H1 (cell line): Measurements from ENCODE around the gene ACVRL1. TPM values are rescaled to one million over a fixed set of nuclear protein-coding genes. Genes with fewer than 3 reads are reported as not detected.

Source experiments
- CTCF ChIA-PET: fragments of 300-600 bp; sonication (Branson Sonifier 250); formaldehyde crosslinking; loops from one replicate; lab custom pipeline; 2021; ENCODE audit not compliant: partially characterized antibody; lab: Charles Lee
- POLR2A ChIA-PET: fragments of 300-600 bp; sonication (Branson Sonifier 250); formaldehyde crosslinking; loops from one replicate; lab custom pipeline; 2021; ENCODE audit warnings: inconsistent platforms; ENCODE audit not compliant: partially characterized antibody; lab: Charles Lee
- DNase-seq, 2 experiments: peaks; one replicate each; pipeline versions ENCODE4 v3.0.0 to v3.0.0-alpha.2; 2010 to 2022; ENCODE audit warnings: low spot score in 2 of 2, low read depth in 1 of 2, mixed read lengths in 1 of 2
- FAIRE-seq: peaks from 2 replicates; lab custom pipeline; 2011; peaks lifted over from hg19 to GRCh38; lab: Jason Lieb, UNC
- H2AFZ ChIP-seq: 2 replicates; pipeline ENCODE4 v1.8.1; 2012; ENCODE audit warnings: low read length, inconsistent platforms
- H2AK5ac ChIP-seq: 2 replicates; pipeline ENCODE4 v1.6.1; 2013; ENCODE audit warnings: low read depth, low read length
- H2BK120ac ChIP-seq: replicated peaks from 2 replicates; pipeline ENCODE3; 2013; ENCODE audit warnings: low read depth, low read length, inconsistent platforms
- H2BK12ac ChIP-seq: 2 replicates; pipeline ENCODE4 v1.6.1; 2013; ENCODE audit warnings: low read depth, low read length
- H2BK15ac ChIP-seq: 2 replicates; pipeline ENCODE4 v1.6.1; 2013; ENCODE audit warnings: low read length
- H2BK20ac ChIP-seq: 2 replicates; pipeline ENCODE4 v1.6.1; 2013; ENCODE audit warnings: low read length
- H2BK5ac ChIP-seq: 2 replicates; pipeline ENCODE4 v1.6.1; 2013; ENCODE audit warnings: low read depth, low read length
- H3K14ac ChIP-seq: 2 replicates; pipeline ENCODE4 v1.6.1; 2013; ENCODE audit warnings: inconsistent platforms; ENCODE audit not compliant: insufficient read length
- H3K18ac ChIP-seq: 2 replicates; pipeline ENCODE4 v1.6.1; 2013; ENCODE audit warnings: low read length; ENCODE audit errors: extremely low read depth
- H3K23ac ChIP-seq: 2 replicates; pipeline ENCODE4 v1.6.1; 2013; ENCODE audit warnings: inconsistent platforms; ENCODE audit not compliant: insufficient read length
- H3K23me2 ChIP-seq: 2 replicates; pipeline ENCODE4 v1.6.1; 2013; ENCODE audit warnings: low read depth, low read length
- H3K27ac ChIP-seq: 2 replicates; pipeline ENCODE4 v1.6.1; 2011; ENCODE audit warnings: low read depth, low read length, inconsistent platforms
- H3K27me3 ChIP-seq, 4 experiments: replicated peaks in 1 of 4; 1 replicate in 1 of 4; 2 replicates in 3 of 4; pipeline versions ENCODE4 v1.6.1 to v1.8.1; 2011 to 2013; ENCODE audit warnings: low read length in 3 of 4, mild to moderate bottlenecking in 3 of 4, inconsistent platforms in 2 of 4, mixed read lengths in 2 of 4, moderate library complexity in 1 of 4; ENCODE audit not compliant: control insufficient read depth in 3 of 4, insufficient read depth in 3 of 4; ENCODE audit errors: extremely low read depth in 1 of 4
- H3K36me3 ChIP-seq, 4 experiments: 2 replicates each; pipeline versions ENCODE4 v1.6.1 to v1.8.1; 2011 to 2013; ENCODE audit warnings: mild to moderate bottlenecking in 4 of 4, low read length in 3 of 4, moderate library complexity in 2 of 4, control low read depth in 1 of 4, inconsistent platforms in 1 of 4; ENCODE audit not compliant: insufficient read depth in 4 of 4, control insufficient read depth in 2 of 4
- H3K4ac ChIP-seq: replicated peaks from 2 replicates; pipeline ENCODE3; 2013; ENCODE audit warnings: low read length, low read depth, mixed read lengths, inconsistent platforms; ENCODE audit not compliant: insufficient read length
- H3K4me1 ChIP-seq, 4 experiments: replicated peaks in 1 of 4; 1 replicate in 1 of 4; 2 replicates in 3 of 4; pipeline versions ENCODE4 v1.6.1 to v1.8.1; 2011 to 2013; ENCODE audit warnings: low read length in 3 of 4, inconsistent platforms in 2 of 4, mixed read lengths in 1 of 4; ENCODE audit not compliant: insufficient read depth in 4 of 4, control insufficient read depth in 3 of 4
- H3K4me2 ChIP-seq, 2 experiments: 2 replicates each; pipeline versions ENCODE4 v1.6.1 to v1.8.1; 2011 to 2013; ENCODE audit warnings: low read depth in 2 of 2, low read length in 2 of 2, control low read depth in 1 of 2, inconsistent platforms in 1 of 2, mild to moderate bottlenecking in 1 of 2; ENCODE audit not compliant: insufficient read depth in 1 of 2
- H3K4me3 ChIP-seq, 4 experiments: fragments of 200-600, 300-600 bp in 1 of 4; sonication (generic), shearing (Covaris generic), sonication (Bioruptor Twin) in 1 of 4; 2 replicates each; pipeline versions ENCODE4 v1.5.1 to v1.8.1; 2011 to 2016; ENCODE audit warnings: low read length in 4 of 4, low read depth in 3 of 4, control low read depth in 2 of 4, inconsistent platforms in 2 of 4, mild to moderate bottlenecking in 2 of 4, mixed read lengths in 1 of 4, moderate library complexity in 1 of 4; ENCODE audit not compliant: insufficient read depth in 2 of 4; ENCODE audit errors: extremely low read depth in 1 of 4
- H3K56ac ChIP-seq: replicated peaks from 2 replicates; pipeline ENCODE3; 2013; ENCODE audit warnings: low read depth, mild to moderate bottlenecking, mixed read lengths, low read length, inconsistent platforms; ENCODE audit not compliant: insufficient read length
- H3K79me1 ChIP-seq: 2 replicates; pipeline ENCODE4 v1.6.1; 2013; ENCODE audit warnings: low read depth, low read length, control low read depth
- H3K79me2 ChIP-seq, 2 experiments: 2 replicates each; pipeline versions ENCODE4 v1.6.1 to v1.8.1; 2012 to 2013; ENCODE audit warnings: low read length in 2 of 2, mild to moderate bottlenecking in 2 of 2, inconsistent platforms in 1 of 2; ENCODE audit not compliant: insufficient read depth in 2 of 2, control insufficient read depth in 1 of 2
- H3K9ac ChIP-seq, 4 experiments: replicated peaks in 1 of 4; 1 replicate in 1 of 4; 2 replicates in 3 of 4; pipeline versions ENCODE4 v1.6.1 to v1.8.1; 2011 to 2013; ENCODE audit warnings: low read depth in 3 of 4, low read length in 3 of 4, control low read depth in 2 of 4, mild to moderate bottlenecking in 2 of 4, moderate library complexity in 2 of 4, inconsistent platforms in 1 of 4; ENCODE audit errors: extremely low read depth in 1 of 4
- H3K9me3 ChIP-seq, 2 experiments: 2 replicates each; pipeline versions ENCODE4 v1.6.1 to v1.8.1; 2012 to 2013; ENCODE audit warnings: mild to moderate bottlenecking in 2 of 2, moderate library complexity in 2 of 2, control low read depth in 1 of 2, inconsistent platforms in 1 of 2, low read depth in 1 of 2, low read length in 1 of 2, mixed read lengths in 1 of 2; ENCODE audit not compliant: insufficient read depth in 2 of 2
- H4K20me1 ChIP-seq, 2 experiments: replicated peaks in 1 of 2; 2 replicates each; pipeline versions ENCODE3 to v1.8.1; 2011 to 2013; ENCODE audit warnings: inconsistent platforms in 2 of 2, low read length in 2 of 2, mild to moderate bottlenecking in 1 of 2; ENCODE audit not compliant: insufficient read depth in 2 of 2, control insufficient read depth in 1 of 2
- H4K5ac ChIP-seq: 2 replicates; pipeline ENCODE4 v1.6.1; 2013; ENCODE audit warnings: low read length, low read depth, mixed read lengths, inconsistent platforms; ENCODE audit not compliant: insufficient read length
- H4K8ac ChIP-seq: 2 replicates; pipeline ENCODE4 v1.8.0; 2013; ENCODE audit warnings: mild to moderate bottlenecking, moderate library complexity, low read length, inconsistent platforms; ENCODE audit not compliant: insufficient read depth; ENCODE audit errors: extremely low read depth
- H4K91ac ChIP-seq: replicated peaks from 2 replicates; pipeline ENCODE3; 2013; ENCODE audit warnings: low read length, mixed read lengths, inconsistent platforms; ENCODE audit not compliant: insufficient read length
- CHD2 ChIP-seq: IDR thresholded peaks from 2 replicates; pipeline ENCODE4 v1.6.1; 2012; ENCODE audit warnings: low read length, improper control_type of control experiment
- NRF1 ChIP-seq: IDR thresholded peaks from 2 replicates; pipeline ENCODE4 v1.6.1; 2011; ENCODE audit warnings: mild to moderate bottlenecking, low read depth, low read length, improper control_type of control experiment
- POLR2AphosphoS5 ChIP-seq: IDR thresholded peaks from 2 replicates; pipeline ENCODE4 v1.6.1; 2011; ENCODE audit warnings: low read depth, low read length
- SP4 ChIP-seq: IDR thresholded peaks from 2 replicates; pipeline ENCODE4 v1.6.1; 2012; ENCODE audit warnings: low read length, inconsistent platforms
- whole genome bisulfite sequencing, 2 experiments: shearing (Covaris generic) in 1 of 2; methylation state at CpG; one replicate each; pipeline versions ENCODE4 v1.1.6 to v1.1.7; 2013 to 2015; ENCODE audit warnings: low lambda C conversion rate in 2 of 2, mixed read lengths in 2 of 2, inconsistent platforms in 1 of 2, low coverage in 1 of 2, missing lambda C conversion rate in 1 of 2; ENCODE audit not compliant: insufficient replicate concordance in 2 of 2, insufficient coverage in 1 of 2, insufficient read length in 1 of 2; ENCODE audit errors: extremely low coverage in 1 of 2, missing lambda C conversion rate in 1 of 2; 5-methylcytosine and 5-hydroxymethylcytosine counted together
- polyA plus RNA-seq, 7 experiments: library from polyadenylated mRNA; depleted of rRNA in 3 of 7; stranded (reverse) in 5 of 7; unstranded in 2 of 7; fragments of >200 nt in 5 of 7; fragments of 200-250 nt in 2 of 7; gene quantifications; 1 replicate in 5 of 7; 2 replicates in 1 of 7; 4 replicates in 1 of 7; pipeline versions ENCODE4 v1.2.1 to v1.2.3, GENCODE V29; 2011 to 2013; ENCODE audit warnings: missing spikeins in 2 of 7, mixed read lengths in 2 of 7
- total RNA-seq: library from RNA; stranded (reverse); fragmentation: NEBNext Ultra II Directional; extraction: Animal tissue kit (Norgen Biotek cat#: 25700); gene quantifications from 2 replicates; pipeline ENCODE4 v1.2.1, GENCODE V29; 2021

Gene ACVRL1
- total and polyA plus RNA-seq, 2 of the 8 experiments (the other 6 are each of a cell fraction or from before 2014, with no cell fraction given) = 0.09 to 0.35 TPM

DNA sequence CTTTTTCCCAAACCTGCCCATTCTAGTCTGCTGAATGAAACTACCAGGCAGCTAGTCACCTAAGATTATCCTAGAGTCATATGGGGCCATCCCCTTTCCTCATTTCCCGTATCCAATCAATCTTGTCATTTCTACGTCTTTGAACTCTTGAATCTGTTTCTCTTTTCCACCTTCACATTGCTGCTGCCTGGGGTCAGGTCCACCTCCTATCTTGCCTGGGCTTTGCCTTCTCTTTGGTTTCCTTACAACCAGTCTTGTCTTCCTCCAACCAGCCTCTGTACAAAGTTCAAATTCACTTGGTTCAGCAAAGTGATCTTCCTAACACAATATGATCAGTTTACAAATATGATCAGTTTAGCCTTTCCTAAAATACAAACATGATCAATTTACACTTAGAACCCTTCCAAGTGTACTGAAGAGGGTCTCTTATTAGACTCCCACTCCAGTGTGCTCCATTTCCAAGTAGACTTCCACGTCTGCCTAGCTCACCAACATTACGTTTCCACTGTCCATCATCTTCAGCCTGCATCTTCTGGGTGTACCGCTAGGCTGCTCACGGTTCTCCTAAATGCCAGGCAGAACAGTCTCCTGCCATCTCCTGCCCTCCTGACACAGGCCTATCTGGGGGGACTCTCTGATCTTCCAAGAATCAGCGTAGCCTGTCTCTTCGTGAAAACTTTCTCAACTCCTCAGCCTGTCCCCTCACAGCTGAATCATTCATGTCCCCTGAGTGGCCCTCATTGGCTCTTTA is 40.1 kb downstream of the ACVRL1 start:
- Histone ChIP-seq H3K79me1 (no peaks in the 10 kb centered on the region), H2BK12ac (no peak overlapping the region), H3K18ac (no peak overlapping the region), H3K14ac (no peak overlapping the region), H2AK5ac (no peak overlapping the region), H3K56ac (no peak overlapping the region), H3K4ac (no peak overlapping the region), H3K23me2 (peaks cover 7% of the 10 kb centered on the region; the same call in 1 of the 2 replicates), H4K91ac (no peak overlapping the region), H3K9me3 (peaks cover 0 to 5% of the 10 kb centered on the region in 2 experiments; a peak in 1 of 4 replicates), H2BK120ac (no peak overlapping the region), H2BK15ac (no peak overlapping the region), H4K5ac (no peak overlapping the region), H3K23ac (no peak overlapping the region), H3K4me1 (peaks cover 0 to 3% (median 1%) of the 10 kb centered on the region in 4 experiments; a peak in 4 of 7 replicates), H3K4me2 (no peak overlapping the region), H3K27me3 (peaks cover 7 to 36% (median 28%) of the 10 kb centered on the region in 4 experiments), H3K4me3 (no peak overlapping the region), H4K8ac (no peak overlapping the region), H2BK20ac (no peak overlapping the region), H3K79me2 (no peaks in the 10 kb centered on the region), H2BK5ac (no peak overlapping the region), H3K36me3 (no peaks in the 10 kb centered on the region), H2AFZ (no peak overlapping the region), H3K27ac (no peak overlapping the region), H3K9ac (no peak overlapping the region), H4K20me1 (no peaks in the 10 kb centered on the region)
- FAIRE-seq (no peak), DNase-seq (peak in 1 of 2 experiments; percentile 26)
- POLR2A ChIA-PET = no interaction called here
- CTCF ChIA-PET = interaction anchor here (1.2 to 2.0 kb wide), 3 partner anchors 23 to 46 kb away, joined by 3 to 8 read pairs (median 3); no protein-coding TSS in a partner anchor
- WGBS, 2 experiments = 84% methylated on average over 8 of the region's 8 CpGs; no CpG with 5 or more reads in 1 of the 2 experiments
- TF ChIP-seq CHD2 (no peak), SP4 (no peak), POLR2AphosphoS5 (no peak), NRF1 (no peak)
